GM21381 (cell line): ENCODE data around the gene TCF4.

Experiments used
- ATAC-seq: cut with Tn5 transposase; IDR thresholded peaks from one replicate; pipeline ENCODE4 v1.9.1; 2021; ENCODE audit warnings: mild to moderate bottlenecking, moderate library complexity; ENCODE audit not compliant: unreplicated experiment

The TCF4 gene

GRCh38 chr18:55249550-55249949 is 338.4 kb downstream of the TCF4 start:
- peak; percentile 33 for ATAC-seq

- peak; percentile 33 for ATAC-seq
Observed at GRCh38 chr18:55248495-55248894, 339.5 kb downstream of the TCF4 start.

- no peak for ATAC-seq
Observed at GRCh38 chr18:55247032-55247431, 341.0 kb downstream of the TCF4 start.

- no peak for ATAC-seq
Observed at GRCh38 chr18:55246278-55246677, 341.7 kb downstream of the TCF4 start.

- no peak for ATAC-seq
Observed at GRCh38 chr18:55245211-55245614, 342.8 kb downstream of the TCF4 start.

- no peak for ATAC-seq
Observed at GRCh38 chr18:55244546-55244945, 343.4 kb downstream of the TCF4 start.

- no peak for ATAC-seq
Observed at GRCh38 chr18:55243857-55244256, 344.1 kb downstream of the TCF4 start.

- ATAC-seq: no peak
Observed at GRCh38 chr18:55243255-55243654, 344.7 kb downstream of the TCF4 start.

GRCh38 chr18:55240978-55241377 is 347.0 kb downstream of the TCF4 start:
- peak; percentile 62 for ATAC-seq

GRCh38 chr18:55239740-55240139 is 348.3 kb downstream of the TCF4 start:
- ATAC-seq: no peak

GRCh38 chr18:55237660-55238059 is 350.3 kb downstream of the TCF4 start:
- ATAC-seq: no peak

- ATAC-seq: no peak
Observed at GRCh38 chr18:55236150-55236931, 351.7 kb downstream of the TCF4 start.

- no peak for ATAC-seq
Observed at GRCh38 chr18:55235094-55235461, 352.9 kb downstream of the TCF4 start.

GRCh38 chr18:55234366-55235093 is 353.5 kb downstream of the TCF4 start:
- peak; percentile 75 for ATAC-seq

- ATAC-seq: no peak
Observed at GRCh38 chr18:55233857-55234256, 354.1 kb downstream of the TCF4 start.

GRCh38 chr18:55232506-55232905 is 355.5 kb downstream of the TCF4 start:
- no peak for ATAC-seq

- no peak for ATAC-seq
Observed at GRCh38 chr18:55229682-55230081, 358.3 kb downstream of the TCF4 start.

GRCh38 chr18:55228707-55229106 is 359.3 kb downstream of the TCF4 start:
- no peak for ATAC-seq

GRCh38 chr18:55228191-55228590 is 359.8 kb downstream of the TCF4 start:
- no peak for ATAC-seq

- ATAC-seq: no peak
Observed at GRCh38 chr18:55227771-55228170, 360.2 kb downstream of the TCF4 start.

- ATAC-seq: no peak
Observed at GRCh38 chr18:55226044-55226443, 361.9 kb downstream of the TCF4 start.

- no peak for ATAC-seq
Observed at GRCh38 chr18:55224086-55224625, 363.8 kb downstream of the TCF4 start.
